H9 (cell line): ENCODE measurements around the gene ABCB8. TPM values are rescaled to one million over a fixed set of nuclear protein-coding genes. Genes with fewer than 3 reads are reported as not detected.

Source experiments
- DNase-seq: peaks from one replicate; pipeline ENCODE4 v3.0.0-alpha.2; 2017
- H2AFZ ChIP-seq: one replicate; pipeline ENCODE4 v1.6.1; 2013; ENCODE audit warnings: mild to moderate bottlenecking, low read length, control low read depth, moderate library complexity
- H2AK5ac ChIP-seq: 2 replicates; pipeline ENCODE4 v1.6.1; 2013; ENCODE audit warnings: low read length, control low read depth, mixed read lengths; ENCODE audit not compliant: insufficient read length
- H2BK120ac ChIP-seq: one replicate; pipeline ENCODE4 v1.6.1; 2013; ENCODE audit warnings: low read depth, mild to moderate bottlenecking, low read length, control low read depth, inconsistent platforms; ENCODE audit not compliant: poor library complexity, severe bottlenecking
- H2BK12ac ChIP-seq: 2 replicates; pipeline ENCODE4 v1.6.1; 2013; ENCODE audit warnings: low read length, control low read depth, mixed read lengths, low read depth; ENCODE audit not compliant: insufficient read length
- H2BK15ac ChIP-seq: 2 replicates; pipeline ENCODE4 v1.6.1; 2013; ENCODE audit warnings: low read depth, low read length, control low read depth
- H2BK20ac ChIP-seq: one replicate; pipeline ENCODE4 v1.6.1; 2013; ENCODE audit warnings: low read depth, mild to moderate bottlenecking, low read length, control low read depth, inconsistent platforms; ENCODE audit not compliant: poor library complexity, severe bottlenecking
- H2BK5ac ChIP-seq: 2 replicates; pipeline ENCODE4 v1.6.1; 2013; ENCODE audit warnings: low read length, control low read depth, mixed read lengths; ENCODE audit not compliant: insufficient read length
- H3K14ac ChIP-seq: 2 replicates; pipeline ENCODE4 v1.6.1; 2013; ENCODE audit warnings: low read length, control low read depth; ENCODE audit not compliant: insufficient read depth
- H3K18ac ChIP-seq: 2 replicates; pipeline ENCODE4 v1.6.1; 2013; ENCODE audit warnings: low read depth, mild to moderate bottlenecking, mixed read lengths, low read length, control low read depth; ENCODE audit not compliant: insufficient read length
- H3K23ac ChIP-seq: 2 replicates; pipeline ENCODE4 v1.6.1; 2013; ENCODE audit warnings: low read length, control low read depth, mixed read lengths, low read depth; ENCODE audit not compliant: insufficient read length
- H3K23me2 ChIP-seq: 2 replicates; pipeline ENCODE4 v1.6.1; 2013; ENCODE audit warnings: low read depth, mild to moderate bottlenecking, mixed read lengths, low read length, control low read depth; ENCODE audit not compliant: insufficient read length, poor library complexity, severe bottlenecking
- H3K27ac ChIP-seq: 2 replicates; pipeline ENCODE4 v1.5.1; 2013; ENCODE audit warnings: low read length, control low read depth, mixed read lengths, low read depth; ENCODE audit not compliant: insufficient read length
- H3K27me3 ChIP-seq: 2 replicates; pipeline ENCODE4 v1.6.1; 2013; ENCODE audit warnings: low read length, control low read depth, inconsistent platforms; ENCODE audit not compliant: insufficient read depth
- H3K4ac ChIP-seq: 2 replicates; pipeline ENCODE4 v1.6.1; 2013; ENCODE audit warnings: low read depth, mild to moderate bottlenecking, control low read depth, inconsistent platforms, low read length, moderate library complexity
- H3K4me1 ChIP-seq: 2 replicates; pipeline ENCODE4 v1.6.1; 2013; ENCODE audit warnings: low read length, control low read depth, inconsistent platforms; ENCODE audit not compliant: insufficient read depth
- H3K4me2 ChIP-seq: 2 replicates; pipeline ENCODE4 v1.6.1; 2013; ENCODE audit warnings: low read length, control low read depth, mixed read lengths; ENCODE audit not compliant: insufficient read length, insufficient read depth
- H3K56ac ChIP-seq: 2 replicates; pipeline ENCODE4 v1.6.1; 2013; ENCODE audit warnings: low read depth, mild to moderate bottlenecking, mixed read lengths, low read length, control low read depth; ENCODE audit not compliant: insufficient read length
- H3K79me1 ChIP-seq: 2 replicates; pipeline ENCODE4 v1.6.1; 2013; ENCODE audit warnings: low read depth, mild to moderate bottlenecking, moderate library complexity, low read length, control low read depth, inconsistent platforms; ENCODE audit not compliant: insufficient read depth, poor library complexity, severe bottlenecking
- H3K79me2 ChIP-seq: 2 replicates; pipeline ENCODE4 v1.6.1; 2013; ENCODE audit warnings: low read length, control low read depth, inconsistent platforms; ENCODE audit not compliant: insufficient read depth
- H3K9ac ChIP-seq: 2 replicates; pipeline ENCODE4 v1.6.1; 2013; ENCODE audit warnings: low read length, control low read depth, mixed read lengths; ENCODE audit not compliant: insufficient read length; ENCODE audit errors: extremely low read depth
- H3K9me3 ChIP-seq: one replicate; pipeline ENCODE4 v1.6.1; 2013; ENCODE audit warnings: low read depth, low read length, inconsistent platforms; ENCODE audit not compliant: control insufficient read depth
- H3T11ph ChIP-seq: one replicate; pipeline ENCODE4 v1.6.1; 2013; ENCODE audit warnings: mild to moderate bottlenecking, low read length, control low read depth, inconsistent platforms
- H4K20me1 ChIP-seq: one replicate; pipeline ENCODE4 v1.6.1; 2013; ENCODE audit not compliant: control insufficient read depth, insufficient read length, insufficient read depth
- H4K5ac ChIP-seq: 2 replicates; pipeline ENCODE4 v1.6.1; 2013; ENCODE audit warnings: low read depth, mild to moderate bottlenecking, mixed read lengths, low read length, control low read depth; ENCODE audit not compliant: insufficient read length
- H4K8ac ChIP-seq: replicated peaks from 2 replicates; pipeline ENCODE4 v1.6.1; 2013; ENCODE audit warnings: low read length, control low read depth, mixed read lengths, low read depth; ENCODE audit not compliant: insufficient read length
- H4K91ac ChIP-seq: 2 replicates; pipeline ENCODE4 v1.6.1; 2013; ENCODE audit warnings: low read depth, mild to moderate bottlenecking, moderate library complexity, mixed read lengths, low read length, control low read depth; ENCODE audit not compliant: insufficient read length
- H3K27ac Mint-ChIP-seq, 3 experiments: 2 replicates in 2 of 3; 3 replicates in 1 of 3; pipeline ENCODE4 v1.8.0; 2020 to 2021; ENCODE audit warnings: mixed read lengths in 3 of 3, mild to moderate bottlenecking in 1 of 3, moderate library complexity in 1 of 3
- H3K27me3 Mint-ChIP-seq: 2 replicates; pipeline ENCODE4 v1.8.0; 2021; ENCODE audit warnings: low read depth, mild to moderate bottlenecking, moderate library complexity, mixed read lengths
- H3K36me3 Mint-ChIP-seq, 3 experiments: 2 replicates in 2 of 3; 3 replicates in 1 of 3; pipeline ENCODE4 v1.8.0; 2020 to 2021; ENCODE audit warnings: low read depth in 3 of 3, mixed read lengths in 3 of 3; ENCODE audit not compliant: insufficient read depth in 1 of 3
- H3K4me1 Mint-ChIP-seq, 2 experiments: 2 replicates each; pipeline ENCODE4 v1.8.0; 2020; ENCODE audit warnings: mixed read lengths in 2 of 2
- H3K4me3 Mint-ChIP-seq, 2 experiments: 2 replicates in 1 of 2; 3 replicates in 1 of 2; pipeline ENCODE4 v1.8.0; 2020 to 2021; ENCODE audit warnings: mild to moderate bottlenecking in 2 of 2, mixed read lengths in 2 of 2, moderate library complexity in 1 of 2
- H3K9me3 Mint-ChIP-seq, 2 experiments: 2 replicates in 1 of 2; 3 replicates in 1 of 2; pipeline ENCODE4 v1.8.0; 2020; ENCODE audit warnings: mild to moderate bottlenecking in 2 of 2, mixed read lengths in 2 of 2, moderate library complexity in 1 of 2
- WGBS: extraction: QIAGEN DNeasy Blood & Tissue Kit; methylation state at CpG from one replicate; pipeline ENCODE4 v1.1.7; 2013; ENCODE audit warnings: missing lambda C conversion rate, low lambda C conversion rate, mixed read lengths; ENCODE audit not compliant: insufficient read length; ENCODE audit errors: extremely low coverage; 5-methylcytosine and 5-hydroxymethylcytosine counted together
- long read RNA-seq: library from polyadenylated mRNA; unstranded; transcript quantifications from one replicate; pipeline ENCODE4 v2.0.0, GENCODE V29; 2020
- total RNA-seq: library from RNA; stranded (reverse); gene quantifications from 2 replicates; pipeline ENCODE4 v1.2.1, GENCODE V29; 2021
- TF ChIP-seq, protein P1 (sequence below): fragments of 200-600 bp; sonication (generic); conservative IDR thresholded peaks from 3 replicates; pipeline ENCODE4 v1.8.0; 2021; ENCODE audit warnings: antibody characterized with exemption, mild to moderate bottlenecking

The ABCB8 gene
- 22.1 and 23.9 TPM in 2 replicates for total RNA-seq
- long read RNA-seq, full-length matches to known transcripts: 45 of 67 reads
- long read RNA-seq, partial matches to known transcripts: 9 of 67 reads
- long read RNA-seq, other reads (novel, unspliced or antisense): 13 of 67 reads

DNA sequence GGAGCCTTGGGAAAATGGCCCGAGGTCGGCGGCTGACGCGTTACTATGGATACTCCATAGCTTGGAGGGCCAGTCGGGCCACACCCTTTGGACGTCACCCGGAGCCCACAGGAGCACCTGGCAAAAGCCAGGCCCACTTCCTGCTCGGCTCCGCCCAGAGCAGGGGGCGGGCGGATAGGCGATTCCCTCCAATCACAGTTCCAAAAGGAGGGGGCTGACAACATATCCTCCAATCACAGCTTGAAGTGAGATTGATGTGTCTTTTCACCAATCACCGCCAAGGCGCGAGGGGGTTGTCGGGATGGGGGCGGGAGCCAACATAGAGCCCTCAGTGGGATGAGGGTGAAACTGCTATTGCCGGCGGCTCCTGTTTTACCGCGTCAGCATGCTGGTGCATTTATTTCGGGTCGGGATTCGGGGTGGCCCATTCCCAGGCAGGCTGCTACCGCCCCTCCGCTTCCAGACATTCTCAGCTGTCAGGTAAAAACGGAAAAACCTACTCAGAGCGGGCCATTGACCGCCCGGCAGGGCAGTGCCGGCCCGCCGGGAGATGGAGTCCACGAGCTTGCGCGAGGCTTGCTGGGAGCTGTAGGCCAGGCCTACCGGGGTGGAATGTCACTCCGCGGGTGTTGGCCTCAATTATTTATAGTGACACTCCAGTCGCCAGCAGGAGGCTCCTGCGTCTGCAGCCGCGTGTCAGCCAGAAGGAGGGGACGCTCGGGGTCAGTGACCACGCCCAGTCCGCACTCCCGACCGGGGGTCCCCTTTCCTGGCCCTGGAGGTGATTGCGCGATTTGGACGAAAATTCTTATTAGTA is at the start of gene ABCB8:
Gene ABCB8, plus strand, starts transcription at position 320 of the 817 bp plus-strand sequence. Its CDS starts 66 bp downstream, at position 386.
- Histone ChIP-seq H2BK15ac (no peak within 1 kb of the TSS), H3K9me3 (no peaks in the 10 kb centered on the region), H2BK120ac (no peak within 1 kb of the TSS), H3K27me3 (no peaks in the 10 kb centered on the region), H3K56ac (no peak within 1 kb of the TSS), H3K4me1 (peaks cover 2% of the 10 kb centered on the region; the same call in 1 of the 2 replicates), H2AFZ (peak within 1 kb of the TSS; percentile 79), H2AK5ac (no peak within 1 kb of the TSS), H3K14ac (no peak within 1 kb of the TSS; the same call in 1 of the 2 replicates), H3K4me2 (peak within 1 kb of the TSS; percentile 62), H4K20me1 (no peaks in the 10 kb centered on the region), H3T11ph (no peak within 1 kb of the TSS), H2BK20ac (no peak within 1 kb of the TSS), H3K18ac (peak within 1 kb of the TSS; percentile 16), H4K5ac (no peak within 1 kb of the TSS), H3K79me2 (no peaks in the 10 kb centered on the region), H2BK5ac (no peak within 1 kb of the TSS), H2BK12ac (no peak within 1 kb of the TSS), H3K27ac (no peak within 1 kb of the TSS), H3K9ac (peak within 1 kb of the TSS; percentile 46), H3K79me1 (no peaks in the 10 kb centered on the region), H4K91ac (no peak within 1 kb of the TSS), H3K23me2 (peaks cover 6% of the 10 kb centered on the region), H4K8ac (no peak within 1 kb of the TSS), H3K23ac (no peak within 1 kb of the TSS), H3K4ac (no peak within 1 kb of the TSS)
- peak; percentile 99 for DNase-seq
- H3K4me3 Mint-ChIP-seq: peak within 1 kb of the TSS; percentile 87 to 90
- no peaks in the 10 kb centered on the region; a peak in 1 of 7 replicates for H3K36me3 Mint-ChIP-seq
- H3K27ac Mint-ChIP-seq: peak within 1 kb of the TSS; percentile 82 to 98 (median 98); a peak in 5 of 7 replicates
- peaks cover 25% of the 10 kb centered on the region for H3K27me3 Mint-ChIP-seq
- TF ChIP-seq, protein P1, sequence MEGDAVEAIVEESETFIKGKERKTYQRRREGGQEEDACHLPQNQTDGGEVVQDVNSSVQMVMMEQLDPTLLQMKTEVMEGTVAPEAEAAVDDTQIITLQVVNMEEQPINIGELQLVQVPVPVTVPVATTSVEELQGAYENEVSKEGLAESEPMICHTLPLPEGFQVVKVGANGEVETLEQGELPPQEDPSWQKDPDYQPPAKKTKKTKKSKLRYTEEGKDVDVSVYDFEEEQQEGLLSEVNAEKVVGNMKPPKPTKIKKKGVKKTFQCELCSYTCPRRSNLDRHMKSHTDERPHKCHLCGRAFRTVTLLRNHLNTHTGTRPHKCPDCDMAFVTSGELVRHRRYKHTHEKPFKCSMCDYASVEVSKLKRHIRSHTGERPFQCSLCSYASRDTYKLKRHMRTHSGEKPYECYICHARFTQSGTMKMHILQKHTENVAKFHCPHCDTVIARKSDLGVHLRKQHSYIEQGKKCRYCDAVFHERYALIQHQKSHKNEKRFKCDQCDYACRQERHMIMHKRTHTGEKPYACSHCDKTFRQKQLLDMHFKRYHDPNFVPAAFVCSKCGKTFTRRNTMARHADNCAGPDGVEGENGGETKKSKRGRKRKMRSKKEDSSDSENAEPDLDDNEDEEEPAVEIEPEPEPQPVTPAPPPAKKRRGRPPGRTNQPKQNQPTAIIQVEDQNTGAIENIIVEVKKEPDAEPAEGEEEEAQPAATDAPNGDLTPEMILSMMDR: peak; percentile 49; the same call in 2 of the 3 replicates
- WGBS: no CpG with 5 or more reads among the region's 53 CpGs
- H3K4me1 Mint-ChIP-seq: peaks cover 22 to 34% of the 10 kb centered on the region in 2 experiments
- H3K9me3 Mint-ChIP-seq: no peaks in the 10 kb centered on the region; a peak in 1 of 5 replicates
